Neural cell (in vitro differentiated cells): ENCODE data around the gene NFILZ.

Experiments
- EZH2 ChIP-seq: fragments of 200-600, 300-800 bp; shearing (Covaris generic), sonication (generic); IDR thresholded peaks from 2 replicates; pipeline ENCODE4 v1.6.1; 2014; ENCODE audit warnings: antibody characterized with exemption, low read length, borderline replicate concordance, mild to moderate bottlenecking; ENCODE audit not compliant: insufficient read depth, poor library complexity, severe bottlenecking
- MXI1 ChIP-seq: fragments of 450-650 bp; conservative IDR thresholded peaks from 2 replicates; pipeline ENCODE4 v1.6.1; 2014; ENCODE audit warnings: antibody characterized with exemption, mild to moderate bottlenecking; ENCODE audit not compliant: poor library complexity, severe bottlenecking
- RAD21 ChIP-seq: fragments of 450-650 bp; conservative IDR thresholded peaks from 2 replicates; pipeline ENCODE4 v1.6.1; 2014; ENCODE audit warnings: antibody characterized with exemption, mild to moderate bottlenecking, moderate library complexity
- TAF1 ChIP-seq: IDR thresholded peaks from 2 replicates; pipeline ENCODE4 v1.6.1; 2012; ENCODE audit warnings: low read depth

DNA sequence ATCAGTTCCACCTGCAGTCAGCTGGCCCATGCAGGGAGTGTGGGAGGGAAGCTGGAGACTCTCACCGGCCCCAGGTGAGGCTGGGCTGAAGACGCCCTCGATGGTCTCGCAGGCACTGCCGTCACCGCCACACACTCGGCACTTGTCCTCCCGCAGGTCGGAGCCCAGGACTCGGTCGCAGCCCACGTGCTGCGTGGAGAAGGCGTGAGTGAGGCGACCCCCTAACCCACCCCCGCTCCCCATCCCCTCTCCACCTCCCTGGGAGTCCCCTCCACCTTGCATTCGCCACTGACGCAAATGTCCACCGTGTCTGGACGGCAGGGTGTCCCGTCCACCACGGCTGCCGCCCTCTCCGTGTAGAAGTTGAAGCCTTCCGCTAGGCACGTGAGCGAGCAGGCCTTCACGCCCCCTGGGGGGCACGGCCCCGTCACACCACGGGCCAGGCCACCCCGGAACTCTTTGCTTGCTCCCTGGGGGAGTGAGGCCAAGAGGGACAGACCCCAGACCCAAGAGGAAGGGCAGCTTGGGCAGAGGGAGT is 41.2 kb upstream of the NFILZ start:
- no peak for TF ChIP-seq RAD21
- no peak for TF ChIP-seq TAF1
- no peak for TF ChIP-seq EZH2
- no peak for TF ChIP-seq MXI1
